Measurements from ENCODE around the gene C20orf202. TPM values are rescaled to one million over a fixed set of nuclear protein-coding genes. Genes with fewer than 3 reads are reported as not detected.
A peak's percentile ranks its signal among the peaks of the same experiment; 100 is the strongest.

Gene C20orf202
- total and polyA plus RNA-seq, 8 donors, result 0.13 to 0.23 (median 0.16) TPM; not detected in 4

- peaks cover 3 to 67% (median 44%) of the 10 kb centered on the region in 3 donors for H3K36me3 ChIP-seq
- no peak for ATAC-seq
Observed at GRCh38 chr20:1165941-1166340, 37.3 kb upstream of the C20orf202 start.

GRCh38 chr20:1166948-1167720, 36.1 kb upstream of the C20orf202 start:
- Histone ChIP-seq H3K27me3 (no peaks in the 10 kb centered on the region), H3K4me1 (no peaks in the 10 kb centered on the region), H3K27ac (no peak overlapping the region), H3K9me3 (no peaks in the 10 kb centered on the region), H3K4me3 (no peak overlapping the region), H3K36me3 (peaks cover 3 to 59% (median 41%) of the 10 kb centered on the region in 3 donors)
- 88 to 100% methylated on average over 1 of the region's 1 CpG for WGBS, 2 donors
- FAIRE-seq, result no peak
- no peak for ATAC-seq
- intact Hi-C loops (cut with DNase I), result no loop called here
- no peak for DNase-seq
- no peak for TF ChIP-seq CTCF (IDR thresholded peaks at IDR 0.05)

More at GRCh38 chr20:1165941-1166340, 37.3 kb upstream of the C20orf202 start:
- WGBS, 2 donors, result 96 to 98% methylated on average over 9 of the region's 9 CpGs
- FAIRE-seq (no peak), DNase-seq (no peak)
- no peak for TF ChIP-seq CTCF (IDR thresholded peaks at IDR 0.05)
- Histone ChIP-seq H3K4me3 (no peak overlapping the region), H3K27me3 (no peaks in the 10 kb centered on the region), H3K9me3 (no peaks in the 10 kb centered on the region), H3K4me1 (no peaks in the 10 kb centered on the region), H3K27ac (no peak overlapping the region)
- intact Hi-C loops (cut with DNase I), result no loop called here

GRCh38 chr20:1169224-1169623, 34.0 kb upstream of the C20orf202 start:
- Histone ChIP-seq H3K36me3 (peaks cover 3 to 46% (median 33%) of the 10 kb centered on the region in 3 donors), H3K27ac (no peak overlapping the region), H3K9me3 (no peaks in the 10 kb centered on the region), H3K4me3 (no peak overlapping the region), H3K27me3 (no peaks in the 10 kb centered on the region), H3K4me1 (no peaks in the 10 kb centered on the region)
- 93 to 99% methylated on average over 5 of the region's 5 CpGs for WGBS, 2 donors
- ATAC-seq (no peak), FAIRE-seq (no peak), DNase-seq (no peak)
- intact Hi-C loops (cut with DNase I), result no loop called here
- no peak for TF ChIP-seq CTCF (IDR thresholded peaks at IDR 0.05)

GRCh38 chr20:1171461-1172093, 31.7 kb upstream of the C20orf202 start:
- H3K4me3 ChIP-seq, result no peak overlapping the region
- no peaks in the 10 kb centered on the region for H3K27me3 ChIP-seq
- no peak for DNase-seq
- peaks cover 0 to 29% (median 12%) of the 10 kb centered on the region in 3 donors for H3K36me3 ChIP-seq
- TF ChIP-seq CTCF (IDR thresholded peaks at IDR 0.05), result no peak
- intact Hi-C loops (cut with DNase I), result no loop called here
- no peak overlapping the region for H3K27ac ChIP-seq
- no peak for FAIRE-seq
- peak in 2 of 4 donors; percentile 43 to 62 for ATAC-seq
- no peaks in the 10 kb centered on the region for H3K9me3 ChIP-seq
- 67 to 70% methylated on average over 4 of the region's 4 CpGs for WGBS, 2 donors
- H3K4me1 ChIP-seq, result no peaks in the 10 kb centered on the region

- intact Hi-C loops (cut with DNase I), result no loop called here
- 82 to 84% methylated on average over 4 of the region's 4 CpGs for WGBS, 2 donors
- peaks cover 0 to 8% (median 4%) of the 10 kb centered on the region in 3 donors for H3K36me3 ChIP-seq
Observed at GRCh38 chr20:1173698-1174097, 29.6 kb upstream of the C20orf202 start.

More at GRCh38 chr20:1173698-1174097, 29.6 kb upstream of the C20orf202 start:
- DNase-seq (no peak), ATAC-seq (no peak), FAIRE-seq (no peak)
- no peak for TF ChIP-seq CTCF (IDR thresholded peaks at IDR 0.05)
- Histone ChIP-seq H3K27me3 (no peaks in the 10 kb centered on the region), H3K4me3 (no peak overlapping the region), H3K4me1 (no peaks in the 10 kb centered on the region), H3K9me3 (no peaks in the 10 kb centered on the region), H3K27ac (no peak overlapping the region)

Data from pancreas (tissue), 10 donors.